ENCODE data around the gene AUTS2.

Gene AUTS2

GRCh38 chr7:70377957-70378356, 779.7 kb downstream of the AUTS2 start:
- H3K36me3 ChIP-seq (ENCODE audit: control insufficient read depth in 2 of 2, insufficient read depth in 2 of 2, low read length in 2 of 2): no peaks in the 10 kb centered on the region
- H3K27me3 ChIP-seq (ENCODE audit: control insufficient read depth in 1 of 2, insufficient read depth in 2 of 2, low read length in 2 of 2): no peaks in the 10 kb centered on the region
- H3K4me3 ChIP-seq (ENCODE audit: low read length in 2 of 2): no peak overlapping the region
- H3K27ac ChIP-seq (ENCODE audit: low read length): no peak overlapping the region
- H3K9ac ChIP-seq (ENCODE audit: low read length in 2 of 2): no peak overlapping the region
- H3K9me3 ChIP-seq (ENCODE audit: control insufficient read depth in 2 of 2, low read length in 2 of 2): no peaks in the 10 kb centered on the region
- H3K4me1 ChIP-seq (ENCODE audit: control insufficient read depth, insufficient read depth, low read length): no peaks in the 10 kb centered on the region

- Histone ChIP-seq H3K27me3 (ENCODE audit: control insufficient read depth in 1 of 2, insufficient read depth in 2 of 2, low read length in 2 of 2) (no peaks in the 10 kb centered on the region), H3K27ac (ENCODE audit: low read length) (no peak overlapping the region), H3K9me3 (ENCODE audit: control insufficient read depth in 2 of 2, low read length in 2 of 2) (no peaks in the 10 kb centered on the region), H3K9ac (ENCODE audit: low read length in 2 of 2) (no peak overlapping the region), H3K36me3 (ENCODE audit: control insufficient read depth in 2 of 2, insufficient read depth in 2 of 2, low read length in 2 of 2) (no peaks in the 10 kb centered on the region), H3K4me1 (ENCODE audit: control insufficient read depth, insufficient read depth, low read length) (no peaks in the 10 kb centered on the region), H3K4me3 (ENCODE audit: low read length in 2 of 2) (no peak overlapping the region)
These were observed 780.9 kb downstream of the AUTS2 start for GRCh38 chr7:70379210-70379609.

GRCh38 chr7:70380421-70381015, 782.2 kb downstream of the AUTS2 start:
- no peaks in the 10 kb centered on the region for H3K9me3 ChIP-seq (ENCODE audit: control insufficient read depth in 2 of 2, low read length in 2 of 2)
- H3K27me3 ChIP-seq (ENCODE audit: control insufficient read depth in 1 of 2, insufficient read depth in 2 of 2, low read length in 2 of 2): no peaks in the 10 kb centered on the region
- H3K4me1 ChIP-seq (ENCODE audit: control insufficient read depth, insufficient read depth, low read length): no peaks in the 10 kb centered on the region
- no peaks in the 10 kb centered on the region for H3K36me3 ChIP-seq (ENCODE audit: control insufficient read depth in 2 of 2, insufficient read depth in 2 of 2, low read length in 2 of 2)
- H3K9ac ChIP-seq (ENCODE audit: low read length in 2 of 2): no peak overlapping the region
- no peak overlapping the region for H3K4me3 ChIP-seq (ENCODE audit: low read length in 2 of 2)
- H3K27ac ChIP-seq (ENCODE audit: low read length): peak overlapping the region; percentile 12

- Histone ChIP-seq H3K27ac (ENCODE audit: low read length) (no peak overlapping the region), H3K9ac (ENCODE audit: low read length in 2 of 2) (no peak overlapping the region), H3K9me3 (ENCODE audit: control insufficient read depth in 2 of 2, low read length in 2 of 2) (no peaks in the 10 kb centered on the region), H3K4me1 (ENCODE audit: control insufficient read depth, insufficient read depth, low read length) (peaks cover 3% of the 10 kb centered on the region), H3K36me3 (ENCODE audit: control insufficient read depth in 2 of 2, insufficient read depth in 2 of 2, low read length in 2 of 2) (no peaks in the 10 kb centered on the region), H3K27me3 (ENCODE audit: control insufficient read depth in 1 of 2, insufficient read depth in 2 of 2, low read length in 2 of 2) (no peaks in the 10 kb centered on the region), H3K4me3 (ENCODE audit: low read length in 2 of 2) (no peak overlapping the region)
These were observed 784.9 kb downstream of the AUTS2 start for GRCh38 chr7:70383066-70383782.

DNA sequence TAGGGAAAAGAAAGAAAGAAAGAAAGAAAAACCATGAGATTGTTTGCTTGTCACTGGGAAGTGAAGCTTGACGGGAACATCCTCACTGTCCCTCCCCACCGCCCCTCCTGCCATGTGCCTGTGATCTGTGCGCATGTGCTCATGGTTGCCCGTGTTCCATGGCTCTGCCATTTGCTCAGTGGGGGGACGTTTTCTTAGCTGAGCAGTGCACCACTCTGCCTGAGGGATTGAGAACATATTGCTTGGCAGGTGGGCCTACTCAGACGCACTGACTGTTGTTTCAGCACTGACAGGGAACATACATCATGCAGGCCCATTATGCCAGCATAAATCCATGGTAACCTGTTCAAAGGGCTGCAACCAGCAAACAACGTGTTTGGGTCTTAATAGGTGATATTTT, 785.7 kb downstream of the AUTS2 start:
- Histone ChIP-seq H3K9me3 (ENCODE audit: control insufficient read depth in 2 of 2, low read length in 2 of 2) (no peaks in the 10 kb centered on the region), H3K9ac (ENCODE audit: low read length in 2 of 2) (no peak overlapping the region), H3K27me3 (ENCODE audit: control insufficient read depth in 1 of 2, insufficient read depth in 2 of 2, low read length in 2 of 2) (no peaks in the 10 kb centered on the region), H3K4me3 (ENCODE audit: low read length in 2 of 2) (no peak overlapping the region), H3K36me3 (ENCODE audit: control insufficient read depth in 2 of 2, insufficient read depth in 2 of 2, low read length in 2 of 2) (no peaks in the 10 kb centered on the region), H3K4me1 (ENCODE audit: control insufficient read depth, insufficient read depth, low read length) (peaks cover 3% of the 10 kb centered on the region), H3K27ac (ENCODE audit: low read length) (no peak overlapping the region)

DNA sequence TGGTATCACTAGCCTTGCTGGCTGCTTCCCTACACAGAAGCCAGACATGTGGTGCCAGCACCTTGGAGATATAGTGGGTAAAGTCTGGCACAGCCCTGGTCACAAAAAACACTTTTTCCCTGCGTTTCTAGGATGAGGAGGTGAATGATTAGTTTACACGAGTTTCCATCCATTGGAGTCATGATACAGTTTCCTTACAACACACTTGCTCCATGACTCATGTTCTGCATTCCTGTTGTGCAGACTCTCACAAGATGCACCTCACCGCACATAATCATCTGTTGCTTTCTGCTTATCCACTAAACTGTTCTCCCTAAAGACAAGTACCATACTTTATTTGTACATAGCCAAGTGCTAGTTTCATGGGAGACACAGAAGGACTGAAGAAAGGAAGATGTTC, 786.6 kb downstream of the AUTS2 start:
- Histone ChIP-seq H3K4me3 (ENCODE audit: low read length in 2 of 2) (no peak overlapping the region), H3K4me1 (ENCODE audit: control insufficient read depth, insufficient read depth, low read length) (peaks cover 3% of the 10 kb centered on the region), H3K27me3 (ENCODE audit: control insufficient read depth in 1 of 2, insufficient read depth in 2 of 2, low read length in 2 of 2) (no peaks in the 10 kb centered on the region), H3K27ac (ENCODE audit: low read length) (no peak overlapping the region), H3K36me3 (ENCODE audit: control insufficient read depth in 2 of 2, insufficient read depth in 2 of 2, low read length in 2 of 2) (no peaks in the 10 kb centered on the region), H3K9ac (ENCODE audit: low read length in 2 of 2) (no peak overlapping the region), H3K9me3 (ENCODE audit: control insufficient read depth in 2 of 2, low read length in 2 of 2) (no peaks in the 10 kb centered on the region)

- Histone ChIP-seq H3K9me3 (ENCODE audit: control insufficient read depth in 2 of 2, low read length in 2 of 2) (no peaks in the 10 kb centered on the region), H3K4me3 (ENCODE audit: low read length in 2 of 2) (no peak overlapping the region), H3K27ac (ENCODE audit: low read length) (no peak overlapping the region), H3K36me3 (ENCODE audit: control insufficient read depth in 2 of 2, insufficient read depth in 2 of 2, low read length in 2 of 2) (no peaks in the 10 kb centered on the region), H3K9ac (ENCODE audit: low read length in 2 of 2) (no peak overlapping the region), H3K27me3 (ENCODE audit: control insufficient read depth in 1 of 2, insufficient read depth in 2 of 2, low read length in 2 of 2) (no peaks in the 10 kb centered on the region), H3K4me1 (ENCODE audit: control insufficient read depth, insufficient read depth, low read length) (peaks cover 3% of the 10 kb centered on the region)
These were observed 788.9 kb downstream of the AUTS2 start for GRCh38 chr7:70387217-70387616.

DNA sequence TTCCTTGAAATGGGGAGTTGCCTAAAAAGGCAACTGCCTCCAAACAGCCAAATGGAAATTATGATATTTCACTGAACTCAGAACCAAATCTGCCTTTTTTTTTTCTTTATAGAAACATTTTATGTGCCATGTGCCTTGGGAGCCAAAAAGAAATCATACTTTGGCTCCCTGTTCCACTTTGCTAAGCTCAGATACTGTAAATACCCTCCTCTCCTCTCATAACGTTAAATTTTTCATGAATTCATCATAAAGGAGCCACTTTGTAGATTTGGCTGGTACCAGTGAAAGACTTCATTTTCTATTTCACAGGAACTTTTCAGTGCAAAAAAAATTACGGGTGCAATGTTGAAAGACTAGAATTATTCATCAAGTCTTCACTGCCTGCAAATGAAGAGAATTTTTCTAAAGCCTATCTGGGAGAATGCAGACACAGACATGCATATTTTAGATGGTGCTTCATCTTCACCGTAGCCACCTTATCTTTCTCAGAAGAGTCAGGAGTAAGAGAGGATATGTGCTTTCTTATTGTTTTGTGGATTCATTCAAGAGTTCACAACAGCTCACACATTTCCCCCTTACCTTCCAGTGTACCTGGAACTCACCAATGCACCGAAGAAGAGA, 791.4 kb downstream of the AUTS2 start:
- no peaks in the 10 kb centered on the region for H3K27me3 ChIP-seq (ENCODE audit: control insufficient read depth in 1 of 2, insufficient read depth in 2 of 2, low read length in 2 of 2)
- H3K9me3 ChIP-seq (ENCODE audit: control insufficient read depth in 2 of 2, low read length in 2 of 2): no peaks in the 10 kb centered on the region
- no peaks in the 10 kb centered on the region for H3K36me3 ChIP-seq (ENCODE audit: control insufficient read depth in 2 of 2, insufficient read depth in 2 of 2, low read length in 2 of 2)
- H3K4me1 ChIP-seq (ENCODE audit: control insufficient read depth, insufficient read depth, low read length): peaks cover 3% of the 10 kb centered on the region
- H3K4me3 ChIP-seq (ENCODE audit: low read length in 2 of 2): no peak overlapping the region
- no peak overlapping the region for H3K9ac ChIP-seq (ENCODE audit: low read length in 2 of 2)
- H3K27ac ChIP-seq (ENCODE audit: low read length): no peak overlapping the region

DNA sequence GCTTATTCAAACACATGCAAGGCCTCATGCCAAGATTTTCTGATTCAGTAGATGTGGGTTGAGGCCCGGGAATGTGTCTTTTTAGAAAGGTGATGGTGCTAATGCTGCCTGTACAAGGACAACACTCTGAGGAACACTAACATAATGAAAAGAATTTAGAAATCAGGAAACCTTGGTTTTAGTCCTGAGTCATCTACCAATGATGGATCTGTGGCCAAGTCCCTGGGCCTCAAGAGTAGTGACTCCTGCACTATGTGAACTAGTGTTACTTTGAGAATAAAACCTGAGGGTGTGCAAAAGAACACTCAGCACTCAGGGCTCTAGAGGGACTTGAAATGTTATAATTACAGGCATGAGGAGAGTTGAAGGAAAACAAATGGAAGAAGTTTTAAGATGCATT, 792.0 kb downstream of the AUTS2 start:
- H3K4me1 ChIP-seq (ENCODE audit: control insufficient read depth, insufficient read depth, low read length): peaks cover 3% of the 10 kb centered on the region
- H3K4me3 ChIP-seq (ENCODE audit: low read length in 2 of 2): no peak overlapping the region
- no peak overlapping the region for H3K27ac ChIP-seq (ENCODE audit: low read length)
- no peaks in the 10 kb centered on the region for H3K9me3 ChIP-seq (ENCODE audit: control insufficient read depth in 2 of 2, low read length in 2 of 2)
- no peak overlapping the region for H3K9ac ChIP-seq (ENCODE audit: low read length in 2 of 2)
- no peaks in the 10 kb centered on the region for H3K27me3 ChIP-seq (ENCODE audit: control insufficient read depth in 1 of 2, insufficient read depth in 2 of 2, low read length in 2 of 2)
- H3K36me3 ChIP-seq (ENCODE audit: control insufficient read depth in 2 of 2, insufficient read depth in 2 of 2, low read length in 2 of 2): no peaks in the 10 kb centered on the region

GRCh38 chr7:70392256-70392876, 794.1 kb downstream of the AUTS2 start:
- Histone ChIP-seq H3K36me3 (ENCODE audit: control insufficient read depth in 2 of 2, insufficient read depth in 2 of 2, low read length in 2 of 2) (no peaks in the 10 kb centered on the region), H3K27ac (ENCODE audit: low read length) (no peak overlapping the region), H3K9me3 (ENCODE audit: control insufficient read depth in 2 of 2, low read length in 2 of 2) (no peaks in the 10 kb centered on the region), H3K9ac (ENCODE audit: low read length in 2 of 2) (no peak overlapping the region), H3K4me3 (ENCODE audit: low read length in 2 of 2) (no peak overlapping the region), H3K27me3 (ENCODE audit: control insufficient read depth in 1 of 2, insufficient read depth in 2 of 2, low read length in 2 of 2) (no peaks in the 10 kb centered on the region), H3K4me1 (ENCODE audit: control insufficient read depth, insufficient read depth, low read length) (no peaks in the 10 kb centered on the region)
